ACC112 (cell line): ENCODE data around the gene MBD1.
"Not testable (repeated sequence)": the region's sequence is repeated elsewhere in the genome, so short reads cannot be mapped to it uniquely, and the experiment has no call there.

Source experiments
- H2AFZ ChIP-seq: fragments of 200-600 bp; sonication (generic); one replicate; pipeline ENCODE4 v1.6.0; 2017; ENCODE audit warnings: antibody characterized with exemption, low read length; ENCODE audit not compliant: unreplicated experiment
- H3K27ac ChIP-seq: fragments of 200-600 bp; sonication (generic); 2 replicates; pipeline ENCODE4 v1.5.1; 2014; ENCODE audit warnings: low read depth, mild to moderate bottlenecking, antibody characterized with exemption, low read length, moderate library complexity
- H3K27me3 ChIP-seq: fragments of 200-600 bp; sonication (generic); 2 replicates; pipeline ENCODE4 v1.6.1; 2014; ENCODE audit warnings: mild to moderate bottlenecking, antibody characterized with exemption, low read length, moderate library complexity, mixed read lengths; ENCODE audit not compliant: insufficient read depth
- H3K36me3 ChIP-seq: fragments of 200-600 bp; sonication (generic); 2 replicates; pipeline ENCODE4 v1.6.1; 2016; ENCODE audit warnings: mild to moderate bottlenecking, antibody characterized with exemption, low read length, moderate library complexity, mixed read lengths; ENCODE audit not compliant: insufficient read depth
- H3K4me1 ChIP-seq: fragments of 200-600 bp; sonication (generic); one replicate; pipeline ENCODE4 v1.6.1; 2016; ENCODE audit warnings: low read length, mixed read lengths; ENCODE audit not compliant: insufficient read depth, unreplicated experiment, control insufficient read depth
- H3K4me3 ChIP-seq: fragments of 200-600 bp; sonication (generic); 2 replicates; pipeline ENCODE4 v1.5.1; 2014; ENCODE audit warnings: mild to moderate bottlenecking, low read depth, low read length
- H3K79me2 ChIP-seq: fragments of 200-600 bp; sonication (generic); one replicate; pipeline ENCODE4 v1.6.0; 2016; ENCODE audit warnings: low read length; ENCODE audit not compliant: control insufficient read depth, unreplicated experiment, insufficient read depth

Gene MBD1

GRCh38 chr18:50288348-50289107 lies 7.2 kb upstream of the MBD1 start:
- Histone ChIP-seq H2AFZ (peak overlapping the region; percentile 97), H3K4me3 (peak overlapping the region; percentile 90), H3K4me1 (peaks cover 13% of the 10 kb centered on the region)
- H3K27ac ChIP-seq, H3K27me3 ChIP-seq, H3K79me2 ChIP-seq, H3K36me3 ChIP-seq: not testable (repeated sequence)

- peak within 1 kb of the TSS; percentile 14; the same call in 1 of the 2 replicates for H3K27ac ChIP-seq
- peak within 1 kb of the TSS; percentile 90 for H3K4me3 ChIP-seq
- no peaks in the 10 kb centered on the region for H3K27me3 ChIP-seq
- peaks cover 9% of the 10 kb centered on the region for H3K79me2 ChIP-seq
- H2AFZ ChIP-seq, result peak within 1 kb of the TSS; percentile 97
- H3K36me3 ChIP-seq, result 0 out of 2 replicates have a peak, but pooled peaks cover 7% of the 10 kb centered on the region
- H3K4me1 ChIP-seq, result peaks cover 13% of the 10 kb centered on the region
Measured at GRCh38 chr18:50287441-50288347, 6.4 kb upstream of the MBD1 start, which contains the start of gene CXXC1. TSS of gene CXXC1 (minus strand) at chr18:50287692. CDS start at chr18:50287589, 103 bp downstream.

GRCh38 chr18:50287028-50287440 lies 5.7 kb upstream of the MBD1 start:
- Histone ChIP-seq H3K36me3 (peaks cover 7% of the 10 kb centered on the region; the same call in 1 of the 2 replicates), H3K4me3 (peak overlapping the region; percentile 90), H3K79me2 (peaks cover 9% of the 10 kb centered on the region), H3K27ac (peak overlapping the region; percentile 14; the same call in 1 of the 2 replicates), H3K4me1 (peaks cover 14% of the 10 kb centered on the region), H2AFZ (peak overlapping the region; percentile 77), H3K27me3 (no peaks in the 10 kb centered on the region)

GRCh38 chr18:50286391-50287027 lies 5.2 kb upstream of the MBD1 start:
- H3K27me3 ChIP-seq, result no peaks in the 10 kb centered on the region
- H3K4me3 ChIP-seq, result peak overlapping the region; percentile 90
- peaks cover 9% of the 10 kb centered on the region for H3K79me2 ChIP-seq
- H3K4me1 ChIP-seq, result peaks cover 16% of the 10 kb centered on the region
- peaks cover 7% of the 10 kb centered on the region; the same call in 1 of the 2 replicates for H3K36me3 ChIP-seq
- peak overlapping the region; percentile 14; the same call in 1 of the 2 replicates for H3K27ac ChIP-seq
- H2AFZ ChIP-seq, result peak overlapping the region; percentile 25

GRCh38 chr18:50285631-50286321 lies 4.5 kb upstream of the MBD1 start:
- peaks cover 13% of the 10 kb centered on the region for H3K79me2 ChIP-seq
- peak overlapping the region; percentile 90; the same call in 1 of the 2 replicates for H3K4me3 ChIP-seq
- peaks cover 7% of the 10 kb centered on the region; the same call in 1 of the 2 replicates for H3K36me3 ChIP-seq
- no peak overlapping the region for H2AFZ ChIP-seq
- H3K27me3 ChIP-seq, result no peaks in the 10 kb centered on the region
- peak overlapping the region; percentile 11; the same call in 1 of the 2 replicates for H3K27ac ChIP-seq
- peaks cover 16% of the 10 kb centered on the region for H3K4me1 ChIP-seq

GRCh38 chr18:50285071-50285470 lies 3.7 kb upstream of the MBD1 start:
- peaks cover 20% of the 10 kb centered on the region for H3K4me1 ChIP-seq
- H2AFZ ChIP-seq, result no peak overlapping the region
- peak overlapping the region; percentile 43; the same call in 1 of the 2 replicates for H3K27ac ChIP-seq

GRCh38 chr18:50284255-50284885 lies 3.0 kb upstream of the MBD1 start:
- peak overlapping the region; percentile 50; the same call in 1 of the 2 replicates for H3K27ac ChIP-seq
- no peaks in the 10 kb centered on the region for H3K27me3 ChIP-seq
- peaks cover 27% of the 10 kb centered on the region for H3K4me1 ChIP-seq
- H3K36me3 ChIP-seq, result peaks cover 12% of the 10 kb centered on the region
- no peak overlapping the region for H2AFZ ChIP-seq
- peaks cover 28% of the 10 kb centered on the region for H3K79me2 ChIP-seq
- H3K4me3 ChIP-seq, result no peak overlapping the region

More at GRCh38 chr18:50285071-50285470, 3.7 kb upstream of the MBD1 start:
- no peaks in the 10 kb centered on the region for H3K27me3 ChIP-seq
- H3K79me2 ChIP-seq, result peaks cover 21% of the 10 kb centered on the region
- peaks cover 7% of the 10 kb centered on the region; the same call in 1 of the 2 replicates for H3K36me3 ChIP-seq
- no peak overlapping the region for H3K4me3 ChIP-seq

GRCh38 chr18:50283469-50284209 lies 2.3 kb upstream of the MBD1 start:
- Histone ChIP-seq H3K79me2 (peaks cover 35% of the 10 kb centered on the region), H2AFZ (no peak overlapping the region), H3K4me3 (no peak overlapping the region; the same call in 1 of the 2 replicates), H3K27me3 (no peaks in the 10 kb centered on the region), H3K4me1 (peaks cover 35% of the 10 kb centered on the region), H3K36me3 (peaks cover 19% of the 10 kb centered on the region), H3K27ac (peak overlapping the region; percentile 50; the same call in 1 of the 2 replicates)
